Chondrocyte (in vitro differentiated cells): Measurements from ENCODE around the gene CFAP100. TPM values are rescaled to one million over a fixed set of nuclear protein-coding genes. Genes with fewer than 3 reads are reported as not detected.

ENCODE experiments used
- DNase-seq: peaks from one replicate; pipeline ENCODE4 v3.0.0; 2021; ENCODE audit warnings: mixed read lengths, low spot score
- H3K27ac Mint-ChIP-seq: one replicate; pipeline ENCODE4 v1.8.0; 2021; ENCODE audit warnings: mild to moderate bottlenecking, moderate library complexity, mixed read lengths; ENCODE audit not compliant: unreplicated experiment
- H3K27me3 Mint-ChIP-seq: 2 replicates; pipeline ENCODE4 v1.8.0; 2021; ENCODE audit warnings: low read depth, mixed read lengths
- H3K36me3 Mint-ChIP-seq: 2 replicates; pipeline ENCODE4 v1.8.0; 2021; ENCODE audit warnings: low read depth, mixed read lengths
- H3K4me1 Mint-ChIP-seq: 2 replicates; pipeline ENCODE4 v1.8.0; 2021; ENCODE audit warnings: low read depth, mild to moderate bottlenecking, mixed read lengths
- H3K4me3 Mint-ChIP-seq: one replicate; pipeline ENCODE4 v1.8.0; 2021; ENCODE audit warnings: mild to moderate bottlenecking, moderate library complexity, mixed read lengths; ENCODE audit not compliant: unreplicated experiment
- H3K9me3 Mint-ChIP-seq: 2 replicates; pipeline ENCODE4 v1.8.0; 2021; ENCODE audit warnings: low read depth, mixed read lengths
- CTCF ChIP-seq: fragments of 200-600 bp; sonication (generic); IDR thresholded peaks from 2 replicates; pipeline ENCODE4 v1.5.0; 2021; ENCODE audit warnings: antibody characterized with exemption, mild to moderate bottlenecking, moderate library complexity
- total RNA-seq: library from RNA; stranded (reverse); gene quantifications from 3 replicates; pipeline ENCODE4 v1.2.1, GENCODE V29; 2021

Gene CFAP100
- total RNA-seq, 1 donor from 2014 or later = not detected

DNA sequence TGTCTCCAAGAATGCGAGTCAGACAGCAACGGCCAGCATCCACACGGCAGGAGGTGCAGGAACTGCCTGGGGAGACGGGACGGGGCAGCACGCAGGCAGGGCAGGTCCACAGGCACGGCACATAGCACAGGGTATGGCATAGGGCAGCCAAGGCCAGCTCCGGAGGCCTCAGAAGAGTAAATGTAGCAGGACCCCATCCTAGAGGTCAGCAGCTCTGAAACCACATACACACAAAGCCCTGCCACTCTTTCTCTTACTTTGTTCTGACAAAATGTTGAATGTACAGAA is 54.1 kb downstream of the CFAP100 start:
- no peaks in the 10 kb centered on the region for H3K27me3 Mint-ChIP-seq
- H3K4me3 Mint-ChIP-seq = no peak overlapping the region
- TF ChIP-seq CTCF = no peak
- H3K36me3 Mint-ChIP-seq = peaks cover 15% of the 10 kb centered on the region
- peaks cover 4% of the 10 kb centered on the region for H3K4me1 Mint-ChIP-seq
- H3K27ac Mint-ChIP-seq = no peak overlapping the region
- H3K9me3 Mint-ChIP-seq = no peaks in the 10 kb centered on the region
- DNase-seq = no peak

DNA sequence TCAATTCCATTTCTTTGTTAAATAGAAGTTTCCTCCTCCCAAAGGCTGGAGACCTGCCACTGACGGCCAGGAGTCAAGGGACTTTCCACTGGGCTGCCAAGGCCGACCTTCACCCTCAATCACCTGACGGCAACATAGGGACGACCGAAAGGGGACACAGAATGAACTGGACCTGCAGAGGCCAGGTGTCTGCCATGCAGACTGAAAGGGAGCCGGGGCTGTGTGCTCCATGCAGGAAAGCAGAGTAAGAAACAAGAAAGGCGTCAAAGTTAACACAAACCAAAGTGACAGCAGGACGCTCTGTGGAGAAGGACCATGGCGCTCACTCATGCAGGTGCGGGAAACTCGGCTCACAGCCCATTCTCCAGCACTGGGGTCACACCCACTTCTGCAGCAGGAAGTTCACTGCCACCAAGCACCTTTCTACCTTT is 54.9 kb downstream of the CFAP100 start:
- Mint-ChIP-seq H3K4me3 (no peak overlapping the region), H3K27me3 (no peaks in the 10 kb centered on the region), H3K4me1 (peaks cover 4% of the 10 kb centered on the region), H3K36me3 (peaks cover 19% of the 10 kb centered on the region), H3K27ac (no peak overlapping the region), H3K9me3 (no peaks in the 10 kb centered on the region)
- TF ChIP-seq CTCF = no peak
- no peak for DNase-seq

DNA sequence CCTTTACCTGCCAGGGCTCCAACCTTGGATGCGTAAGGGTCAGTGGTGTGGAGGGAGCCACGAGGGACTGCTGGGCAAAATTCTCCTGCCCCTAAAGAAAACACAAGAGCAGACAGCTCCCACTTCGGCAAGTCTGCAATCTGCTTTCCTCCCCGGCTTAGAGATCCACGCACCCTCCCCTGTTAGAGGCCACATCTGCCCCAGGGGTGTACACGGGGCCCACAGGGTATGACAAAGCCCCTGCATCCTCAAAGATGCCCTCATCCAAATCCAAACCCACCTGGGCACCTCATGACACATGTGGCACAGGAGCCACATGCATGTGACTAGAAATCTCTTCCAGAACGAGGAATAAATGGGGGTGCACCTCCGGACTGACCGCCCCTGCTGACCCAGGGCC is 55.5 kb downstream of the CFAP100 start:
- H3K4me3 Mint-ChIP-seq = no peak overlapping the region
- H3K4me1 Mint-ChIP-seq = peaks cover 4% of the 10 kb centered on the region
- peaks cover 20% of the 10 kb centered on the region for H3K36me3 Mint-ChIP-seq

GRCh38 chr3:126450744-126451143 is 56.0 kb downstream of the CFAP100 start:
- Mint-ChIP-seq H3K4me3 (no peak overlapping the region), H3K27me3 (no peaks in the 10 kb centered on the region), H3K4me1 (peaks cover 3% of the 10 kb centered on the region), H3K27ac (no peak overlapping the region), H3K36me3 (peaks cover 20% of the 10 kb centered on the region), H3K9me3 (no peaks in the 10 kb centered on the region)
- DNase-seq = no peak
- TF ChIP-seq CTCF = no peak

More for the DNA sequence above, 55.5 kb downstream of the CFAP100 start:
- no peaks in the 10 kb centered on the region for H3K9me3 Mint-ChIP-seq
- H3K27me3 Mint-ChIP-seq = no peaks in the 10 kb centered on the region
- H3K27ac Mint-ChIP-seq = no peak overlapping the region
- no peak for TF ChIP-seq CTCF
- no peak for DNase-seq

DNA sequence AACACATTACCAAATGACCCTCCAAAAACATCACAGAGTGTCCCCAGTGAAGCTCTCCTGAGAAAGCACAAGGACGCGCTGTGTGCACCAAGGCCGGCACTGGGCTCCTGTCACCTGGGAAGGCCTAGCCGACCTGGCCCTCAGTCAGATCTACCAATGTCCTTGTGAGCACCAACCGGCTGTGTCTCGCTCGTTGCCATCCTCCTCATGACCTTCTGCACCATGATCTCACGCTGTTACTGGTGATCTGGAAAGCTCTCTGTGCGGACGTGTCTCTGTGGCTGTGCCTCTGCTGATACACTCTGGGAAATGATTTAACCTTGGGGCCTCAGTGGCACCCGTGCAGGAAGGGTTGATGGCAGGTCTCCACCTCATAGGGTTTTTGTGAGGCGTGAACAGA is 56.8 kb downstream of the CFAP100 start:
- peaks cover 20% of the 10 kb centered on the region for H3K36me3 Mint-ChIP-seq
- DNase-seq = no peak
- H3K9me3 Mint-ChIP-seq = no peaks in the 10 kb centered on the region
- no peak overlapping the region for H3K4me3 Mint-ChIP-seq
- H3K27me3 Mint-ChIP-seq = no peaks in the 10 kb centered on the region
- no peak overlapping the region for H3K27ac Mint-ChIP-seq
- H3K4me1 Mint-ChIP-seq = no peaks in the 10 kb centered on the region
- TF ChIP-seq CTCF = no peak
